Measurements from ENCODE around the gene ADAM12. TPM values are rescaled to one million over a fixed set of nuclear protein-coding genes. Genes with fewer than 3 reads are reported as not detected.

The ADAM12 gene
- total and polyA plus RNA-seq, 7 donors: under 0.01 to 0.82 (median 0.46) TPM; not detected in 1

GRCh38 chr10:126087153-126087680 lies 301.1 kb downstream of the ADAM12 start:
- Histone ChIP-seq H3K27ac (no peak overlapping the region), H3K4me1 (no peaks in the 10 kb centered on the region), H3K9me3 (no peaks in the 10 kb centered on the region), H3K4me3 (no peak overlapping the region), H3K36me3 (no peaks in the 10 kb centered on the region), H3K27me3 (no peaks in the 10 kb centered on the region)
- 76 to 89% methylated on average over 4 of the region's 4 CpGs for WGBS, 2 donors
- TF ChIP-seq EP300 (IDR thresholded peaks at IDR 0.05) (no peak), POLR2AphosphoS5 (IDR thresholded peaks at IDR 0.05) (no peak), CTCF (IDR thresholded peaks at IDR 0.05) (no peak), POLR2A (IDR thresholded peaks at IDR 0.05) (no peak)
- intact Hi-C loops (cut with DNase I): no loop called here
- DNase-seq: no peak

- H3K4me3 ChIP-seq: no peak overlapping the region
- no peaks in the 10 kb centered on the region for H3K27me3 ChIP-seq
- no peak for DNase-seq
- intact Hi-C loops (cut with DNase I): no loop called here
- H3K27ac ChIP-seq: no peak overlapping the region
- TF ChIP-seq POLR2AphosphoS5 (IDR thresholded peaks at IDR 0.05) (no peak), POLR2A (IDR thresholded peaks at IDR 0.05) (no peak), CTCF (IDR thresholded peaks at IDR 0.05) (no peak), EP300 (IDR thresholded peaks at IDR 0.05) (no peak)
- no peaks in the 10 kb centered on the region for H3K9me3 ChIP-seq
- no peaks in the 10 kb centered on the region for H3K4me1 ChIP-seq
- no peaks in the 10 kb centered on the region for H3K36me3 ChIP-seq
- WGBS, 2 donors: 32 to 50% methylated on average over 1 of the region's 1 CpG
Observed at GRCh38 chr10:126085806-126086205, 302.5 kb downstream of the ADAM12 start.

GRCh38 chr10:126084369-126084768 lies 303.9 kb downstream of the ADAM12 start:
- Histone ChIP-seq H3K4me1 (no peaks in the 10 kb centered on the region), H3K36me3 (no peaks in the 10 kb centered on the region), H3K4me3 (no peak overlapping the region), H3K9me3 (no peaks in the 10 kb centered on the region), H3K27ac (no peak overlapping the region), H3K27me3 (no peaks in the 10 kb centered on the region)
- WGBS, 2 donors: 76 to 88% methylated on average over 4 of the region's 4 CpGs
- DNase-seq: no peak
- intact Hi-C loops (cut with DNase I): no loop called here
- TF ChIP-seq POLR2A (IDR thresholded peaks at IDR 0.05): no peak

GRCh38 chr10:126083009-126083408 lies 305.3 kb downstream of the ADAM12 start:
- intact Hi-C loops (cut with DNase I): no loop called here
- H3K9me3 ChIP-seq: no peaks in the 10 kb centered on the region

GRCh38 chr10:126081841-126082466 lies 306.3 kb downstream of the ADAM12 start:
- Histone ChIP-seq H3K27me3 (no peaks in the 10 kb centered on the region), H3K4me1 (no peaks in the 10 kb centered on the region), H3K9me3 (peaks cover 0 to 5% (median 2%) of the 10 kb centered on the region in 4 donors), H3K27ac (no peak overlapping the region), H3K36me3 (no peaks in the 10 kb centered on the region), H3K4me3 (no peak overlapping the region)
- WGBS, 2 donors: 84 to 85% methylated on average over 14 of the region's 14 CpGs
- TF ChIP-seq CTCF (IDR thresholded peaks at IDR 0.05) (no peak), POLR2A (IDR thresholded peaks at IDR 0.05) (no peak), POLR2AphosphoS5 (IDR thresholded peaks at IDR 0.05) (no peak), EP300 (IDR thresholded peaks at IDR 0.05) (no peak)
- intact Hi-C loops (cut with DNase I): no loop called here
- DNase-seq: peak; percentile 45

More at GRCh38 chr10:126083009-126083408, 305.3 kb downstream of the ADAM12 start:
- Histone ChIP-seq H3K27me3 (no peaks in the 10 kb centered on the region), H3K4me3 (no peak overlapping the region), H3K36me3 (no peaks in the 10 kb centered on the region), H3K27ac (no peak overlapping the region), H3K4me1 (no peaks in the 10 kb centered on the region)
- peak; percentile 40 for DNase-seq
- WGBS, 2 donors: 92 to 95% methylated on average over 9 of the region's 9 CpGs
- no peak for TF ChIP-seq CTCF (IDR thresholded peaks at IDR 0.05)
- no peak for TF ChIP-seq POLR2A (IDR thresholded peaks at IDR 0.05)
- no peak for TF ChIP-seq POLR2AphosphoS5 (IDR thresholded peaks at IDR 0.05)
- TF ChIP-seq EP300 (IDR thresholded peaks at IDR 0.05): no peak

All from sigmoid colon (tissue), 7 donors.